HG03354 (cell line): Measurements from ENCODE around the gene ARHGEF28.

Experiments
- ATAC-seq: cut with Tn5 transposase; IDR thresholded peaks from one replicate; pipeline ENCODE4 v1.9.1; 2021; ENCODE audit warnings: mild to moderate bottlenecking; ENCODE audit not compliant: unreplicated experiment, poor library complexity, severe bottlenecking

Gene ARHGEF28

DNA sequence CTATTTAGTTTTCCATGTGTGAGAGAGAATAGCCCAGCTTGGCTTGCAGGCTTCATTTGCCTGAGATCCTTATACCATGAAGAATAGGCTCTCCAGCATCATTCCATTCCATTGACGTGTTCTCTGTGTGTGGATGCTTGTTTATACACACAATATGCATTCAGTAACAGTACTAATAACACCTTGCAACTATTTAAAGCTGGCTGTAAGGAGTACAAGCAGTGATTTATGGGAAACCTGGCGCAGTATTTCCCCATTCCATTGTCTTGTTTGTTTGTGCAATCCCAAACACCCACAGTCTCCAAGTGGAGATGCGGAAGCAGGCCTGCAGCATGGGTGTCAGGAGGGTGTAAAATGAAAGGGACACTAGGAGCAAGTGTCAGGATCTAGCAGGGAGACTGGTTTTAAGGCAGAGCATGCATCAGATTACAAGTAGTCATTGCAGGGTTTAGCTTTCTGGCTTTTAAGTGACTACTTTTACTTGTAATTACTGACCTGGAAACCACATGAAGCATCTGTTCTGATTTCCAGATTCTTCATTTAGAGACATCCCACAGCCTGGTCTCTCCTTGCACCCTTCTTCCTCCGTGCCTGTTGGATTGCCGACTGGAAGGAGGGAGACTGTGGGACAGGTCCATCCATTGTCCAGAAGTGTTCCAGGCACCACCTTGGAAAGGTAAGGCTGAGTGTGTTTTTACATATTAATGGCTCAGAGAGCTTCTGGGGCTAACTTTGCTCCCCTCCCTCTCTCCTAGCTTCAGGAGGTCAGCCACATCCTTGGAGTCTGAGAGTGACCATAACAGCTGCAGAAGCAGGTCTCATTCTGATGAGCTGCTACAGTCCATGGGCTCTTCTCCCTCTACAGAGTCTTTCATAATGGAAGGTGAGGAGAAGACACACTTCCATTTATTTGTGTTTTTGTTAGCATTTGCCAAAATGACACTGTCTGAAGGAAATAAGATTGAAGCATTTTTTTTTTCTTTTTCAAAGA is 241.6 kb downstream of the ARHGEF28 start:
- no peak for ATAC-seq

DNA sequence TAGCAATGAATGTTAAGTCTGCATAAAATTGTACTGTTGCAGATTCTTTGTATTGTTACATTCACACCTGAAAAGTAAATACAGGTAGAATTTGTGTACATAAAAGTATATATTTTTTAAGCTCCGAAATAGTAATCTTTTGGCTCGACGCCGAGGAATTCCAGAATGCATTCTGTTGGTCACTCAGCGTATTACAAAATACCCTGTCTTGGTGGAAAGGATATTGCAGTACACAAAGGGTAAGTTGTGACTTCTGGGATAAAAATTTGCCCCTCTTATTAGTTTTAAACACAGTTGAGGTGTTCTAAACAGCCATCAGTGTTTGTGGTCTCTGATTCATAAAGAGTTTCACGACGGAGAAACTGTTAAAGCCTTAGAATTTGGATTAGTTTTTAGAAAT is 257.6 kb downstream of the ARHGEF28 start:
- no peak for ATAC-seq

DNA sequence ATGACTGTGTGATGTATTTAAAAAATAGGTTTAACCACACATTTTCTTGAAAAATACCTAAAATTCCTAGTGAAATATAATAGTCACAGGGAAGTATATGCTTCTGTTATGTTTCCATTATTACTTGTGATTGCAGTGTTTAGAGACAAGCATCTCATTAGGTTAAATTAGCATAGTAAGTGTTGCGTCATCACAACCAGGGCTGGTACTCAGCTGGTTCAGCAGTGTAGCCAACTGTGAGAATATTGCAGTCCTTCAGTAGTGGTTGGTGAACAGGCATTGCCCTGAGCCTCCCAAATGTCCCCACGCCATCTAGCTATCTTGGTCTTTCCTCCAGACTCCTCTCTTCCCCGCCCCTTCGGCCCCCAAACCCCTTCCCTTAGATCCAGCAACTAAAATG is 261.7 kb downstream of the ARHGEF28 start:
- no peak for ATAC-seq

DNA sequence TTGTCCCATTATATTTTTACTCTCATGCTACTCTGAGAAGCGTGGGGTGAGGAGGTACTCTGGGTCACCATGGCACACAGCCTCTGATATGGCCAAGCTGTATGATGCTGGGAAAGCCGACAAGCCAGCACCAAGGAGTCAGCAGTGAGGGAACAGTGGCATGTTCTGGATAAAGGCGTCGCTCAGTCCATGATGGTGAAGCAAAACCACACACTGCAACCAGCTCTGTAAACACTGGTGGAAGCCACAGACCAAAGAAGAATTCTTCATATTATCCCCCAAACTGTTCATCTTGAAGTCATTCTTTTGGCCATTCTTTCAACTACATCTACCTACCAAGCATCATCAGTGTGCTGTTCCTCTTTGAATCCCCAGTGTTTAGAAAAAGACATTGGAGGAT is 264.6 kb downstream of the ARHGEF28 start:
- ATAC-seq = no peak

DNA sequence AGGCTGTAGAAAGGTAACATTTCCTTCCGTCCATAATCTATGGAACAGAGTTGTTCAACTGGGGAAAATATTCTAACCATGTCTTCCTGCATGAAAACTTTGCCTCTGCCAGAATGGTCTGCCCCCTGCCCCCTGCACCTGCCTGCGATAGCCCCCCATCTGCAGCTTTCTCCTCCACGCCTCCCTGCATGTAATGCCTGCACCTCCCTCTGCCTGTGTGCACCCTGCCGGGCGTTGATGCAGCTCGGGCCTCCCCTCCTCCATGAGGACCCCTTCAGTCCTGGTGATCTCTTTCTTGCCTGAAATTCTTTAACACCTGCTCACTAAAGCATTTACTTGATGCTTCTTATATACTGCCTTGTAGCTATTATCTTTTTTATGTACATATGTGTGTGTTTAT is 266.2 kb downstream of the ARHGEF28 start:
- no peak for ATAC-seq

DNA sequence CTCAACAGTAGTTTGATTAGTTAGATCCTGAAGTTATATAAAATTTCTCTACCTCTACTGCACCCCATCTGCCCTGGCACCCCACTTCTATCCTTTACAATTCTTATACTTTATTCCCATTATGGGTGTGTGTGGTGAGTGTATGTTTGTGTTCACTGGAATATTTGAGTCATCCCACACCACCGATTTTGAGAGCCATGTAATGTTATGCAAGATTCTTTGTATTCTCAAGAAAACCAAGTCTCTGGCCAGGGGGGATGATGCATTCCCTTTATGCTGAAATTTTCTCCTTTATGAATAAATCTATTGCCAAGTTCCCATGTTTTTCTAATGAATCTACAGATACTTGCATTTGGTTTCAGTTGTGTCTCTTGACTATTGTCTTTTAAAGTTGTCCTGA is 266.8 kb downstream of the ARHGEF28 start:
- ATAC-seq = no peak

DNA sequence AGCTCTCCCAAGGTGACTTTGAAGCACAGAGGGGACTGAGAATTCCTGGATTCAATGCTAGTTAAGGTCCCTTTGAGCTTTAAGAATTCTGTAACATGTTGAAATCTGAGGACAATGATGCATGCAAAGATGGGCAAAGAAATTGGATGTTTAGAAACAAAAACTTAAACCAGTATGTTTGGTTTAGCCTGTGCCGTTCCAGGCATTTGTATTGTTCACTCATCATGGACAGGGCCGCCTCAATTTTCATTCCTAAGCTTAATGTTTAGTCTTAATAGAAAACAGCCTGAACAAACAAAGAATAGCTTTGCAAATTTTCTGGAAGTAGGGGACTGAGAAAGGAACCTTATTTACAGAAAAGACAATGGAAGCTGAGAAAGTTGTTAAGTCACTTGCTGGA is 267.8 kb downstream of the ARHGEF28 start:
- ATAC-seq = no peak

DNA sequence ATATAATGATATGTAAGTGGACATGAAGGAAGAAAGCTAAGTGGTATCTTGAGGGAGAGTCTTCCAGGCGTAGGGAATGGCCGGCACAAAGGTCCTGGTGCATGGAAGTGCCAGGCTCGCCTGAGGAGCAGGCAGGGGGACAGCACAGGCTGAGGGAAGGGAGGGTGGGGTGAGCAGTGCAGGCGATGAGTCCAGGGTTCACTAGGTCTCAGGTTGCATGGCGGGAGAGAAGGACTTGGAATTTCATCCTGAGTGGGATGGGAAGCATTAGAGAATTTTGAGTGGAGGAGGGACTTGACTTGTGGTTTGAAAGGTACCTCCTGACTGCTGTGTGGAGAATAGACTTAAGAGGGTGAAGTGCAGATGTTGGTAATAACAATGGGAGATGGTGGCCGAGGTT is 268.9 kb downstream of the ARHGEF28 start:
- no peak for ATAC-seq

DNA sequence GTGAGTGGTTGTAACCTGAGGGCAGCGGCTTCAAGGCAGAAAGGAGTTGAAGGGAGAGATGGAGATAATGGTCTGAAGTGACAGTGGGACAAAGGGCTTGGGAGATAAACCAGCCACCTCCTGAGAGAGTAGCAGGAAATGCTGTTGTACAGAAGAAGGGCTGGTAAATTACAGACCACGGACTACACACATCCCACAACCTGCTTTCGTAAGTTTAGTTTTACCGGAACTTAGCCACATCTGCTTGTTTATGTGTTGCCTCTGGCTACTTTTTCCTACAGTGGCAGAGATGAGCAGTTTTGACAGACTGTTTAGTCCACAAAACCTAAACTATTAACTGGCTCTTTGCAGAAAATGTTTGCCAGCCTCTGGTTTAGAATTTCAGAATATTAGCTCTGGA is 269.5 kb downstream of the ARHGEF28 start:
- ATAC-seq = no peak

DNA sequence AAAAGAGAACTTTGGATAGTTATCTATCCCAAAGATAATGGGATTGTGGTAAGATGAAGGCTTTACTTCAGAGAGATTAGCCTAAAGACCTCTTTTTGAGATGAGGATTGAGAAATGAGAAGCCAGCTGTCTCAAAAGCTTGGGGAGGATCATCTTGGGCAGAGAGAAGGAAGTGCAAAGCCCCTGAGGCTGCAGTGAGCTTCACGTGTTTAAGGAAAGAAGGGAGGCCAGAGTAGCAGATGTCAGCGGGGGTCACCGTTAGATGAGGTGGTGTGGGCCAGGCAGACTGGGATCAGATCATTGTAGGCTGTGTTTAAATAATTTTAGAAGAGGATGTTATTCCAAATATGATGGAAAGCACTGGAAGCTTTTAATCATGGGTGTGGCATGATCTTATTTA is 270.1 kb downstream of the ARHGEF28 start:
- no peak for ATAC-seq

DNA sequence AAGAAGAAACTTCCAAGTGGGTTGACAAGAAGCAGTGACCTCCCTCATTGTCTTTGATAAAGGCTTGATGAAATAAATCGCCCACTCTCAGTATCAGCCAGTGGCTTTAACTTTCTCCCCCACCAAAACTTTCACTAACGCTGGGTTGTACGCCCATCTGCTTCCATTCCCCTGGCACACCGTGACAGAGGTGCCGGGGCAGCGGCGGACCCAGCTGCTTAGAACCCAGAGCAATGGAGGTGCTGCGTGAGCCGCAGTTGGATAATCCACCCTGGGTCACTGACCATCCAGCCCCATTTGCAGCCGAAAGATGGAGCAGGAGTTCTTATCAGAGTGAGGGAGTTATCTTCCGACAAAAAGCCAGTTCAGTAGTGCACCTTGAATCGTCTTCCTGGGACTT is 270.7 kb downstream of the ARHGEF28 start:
- no peak for ATAC-seq

DNA sequence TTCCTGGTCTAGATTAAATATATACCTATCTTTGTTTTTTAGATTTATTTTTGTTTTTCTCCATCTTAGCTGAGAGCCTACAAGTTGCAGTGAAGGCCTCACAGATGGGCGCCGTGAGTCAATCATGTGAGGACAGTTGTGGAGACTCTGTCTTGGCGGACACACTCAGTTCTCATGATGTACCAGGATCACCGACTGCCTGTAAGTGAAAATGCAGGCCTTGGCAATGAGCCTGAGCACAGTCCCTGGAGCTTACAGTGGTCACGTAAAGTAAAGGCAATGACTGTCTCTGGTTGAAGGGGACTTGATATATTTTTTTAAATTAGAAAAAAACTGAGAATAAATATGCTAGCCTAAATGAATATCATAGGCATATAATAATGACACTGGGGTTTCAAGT is 271.9 kb downstream of the ARHGEF28 start:
- ATAC-seq = no peak

DNA sequence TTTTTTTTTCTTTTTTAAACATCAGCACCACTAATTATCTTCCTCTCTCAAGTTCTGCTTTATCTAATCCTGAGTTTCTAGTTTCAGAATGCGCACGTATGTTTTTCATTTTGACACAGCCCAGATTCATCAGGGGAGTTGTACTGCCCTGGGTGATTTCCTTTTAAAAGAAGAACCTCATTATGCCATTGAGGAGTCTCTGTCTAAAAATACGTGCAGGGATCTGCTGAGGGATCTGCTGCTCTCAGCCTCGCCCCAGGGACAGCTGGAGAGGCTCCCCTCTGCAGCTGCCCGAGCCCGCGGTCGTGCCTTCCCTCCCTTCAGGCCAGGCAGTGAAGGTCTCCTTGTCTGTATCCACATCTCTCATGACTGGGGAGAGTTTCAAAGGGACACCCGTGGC is 273.1 kb downstream of the ARHGEF28 start:
- peak; percentile 83 for ATAC-seq

DNA sequence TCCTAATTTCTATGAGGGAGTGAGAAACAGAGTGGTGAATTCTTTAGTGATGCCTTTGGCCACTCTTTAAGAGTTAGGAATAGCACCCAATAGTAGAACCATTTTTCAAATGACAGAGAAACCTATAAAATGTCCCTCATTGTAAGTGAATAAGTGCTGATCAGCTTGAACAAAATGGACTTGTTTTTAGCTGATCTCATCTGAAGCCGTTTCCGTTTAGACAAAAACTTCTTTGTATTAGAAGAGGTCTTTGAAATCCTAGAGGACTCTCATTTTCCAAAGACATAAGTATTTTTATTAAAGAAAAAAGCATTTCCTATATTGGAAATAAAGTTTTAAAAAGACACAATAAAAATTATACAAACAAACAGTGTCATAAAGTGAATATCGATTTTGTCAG is 273.9 kb downstream of the ARHGEF28 start:
- no peak for ATAC-seq

DNA sequence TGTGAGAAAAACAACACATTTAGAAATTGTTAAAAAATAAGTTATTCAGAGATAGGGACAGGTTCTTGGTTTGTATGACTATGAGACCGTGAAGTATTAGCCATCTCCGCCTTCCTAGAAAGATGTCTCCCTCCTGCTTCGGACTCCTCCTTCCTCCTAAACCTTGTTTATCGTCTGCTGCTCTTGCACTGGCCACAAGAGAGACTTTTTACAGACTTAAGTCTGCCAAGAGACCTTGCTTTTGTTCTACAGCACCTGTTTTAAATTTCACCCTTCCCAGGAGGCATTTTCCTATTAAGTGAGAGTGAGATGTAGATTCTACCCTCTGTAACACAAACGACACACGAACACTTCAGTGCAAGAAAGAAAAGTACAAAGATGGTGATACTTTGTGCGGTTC is 274.6 kb downstream of the ARHGEF28 start:
- no peak for ATAC-seq

DNA sequence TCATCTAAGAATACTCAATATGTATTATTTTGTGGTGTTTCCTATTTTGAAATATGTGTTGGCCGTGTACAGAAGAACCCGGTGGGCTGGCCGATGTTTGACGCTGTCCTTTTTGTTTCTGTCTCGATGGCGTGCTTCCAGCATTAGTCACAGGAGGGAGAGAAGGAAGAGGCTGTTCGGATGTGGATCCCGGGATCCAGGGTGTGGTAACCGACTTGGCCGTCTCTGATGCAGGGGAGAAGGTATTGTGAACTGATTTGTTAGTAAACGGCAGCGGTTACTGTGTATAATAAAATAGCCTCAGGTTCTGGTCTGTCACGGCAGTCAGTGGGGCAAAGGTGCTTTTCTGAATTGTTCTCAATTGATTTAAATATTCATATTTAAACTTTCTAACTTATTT is 275.0 kb downstream of the ARHGEF28 start:
- ATAC-seq = no peak

DNA sequence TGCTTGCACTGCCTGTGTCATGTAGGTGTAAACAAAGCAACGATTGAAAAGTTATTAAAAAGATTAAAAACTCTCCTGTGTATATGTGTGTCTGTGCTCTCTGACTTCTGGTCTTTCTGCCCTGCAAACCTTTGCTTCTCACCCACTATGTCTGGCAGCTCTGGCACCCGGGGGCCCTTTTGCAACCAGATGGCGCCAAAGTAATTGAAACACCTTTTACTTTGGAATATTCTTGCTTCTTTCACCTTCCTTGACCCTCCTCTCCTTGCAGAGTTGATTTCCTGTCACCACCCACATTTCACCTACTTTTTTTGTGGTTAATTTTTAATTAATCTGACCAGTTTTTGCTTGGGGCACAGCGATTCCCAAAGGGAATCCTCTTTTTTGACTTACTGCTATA is 275.5 kb downstream of the ARHGEF28 start:
- ATAC-seq = no peak

DNA sequence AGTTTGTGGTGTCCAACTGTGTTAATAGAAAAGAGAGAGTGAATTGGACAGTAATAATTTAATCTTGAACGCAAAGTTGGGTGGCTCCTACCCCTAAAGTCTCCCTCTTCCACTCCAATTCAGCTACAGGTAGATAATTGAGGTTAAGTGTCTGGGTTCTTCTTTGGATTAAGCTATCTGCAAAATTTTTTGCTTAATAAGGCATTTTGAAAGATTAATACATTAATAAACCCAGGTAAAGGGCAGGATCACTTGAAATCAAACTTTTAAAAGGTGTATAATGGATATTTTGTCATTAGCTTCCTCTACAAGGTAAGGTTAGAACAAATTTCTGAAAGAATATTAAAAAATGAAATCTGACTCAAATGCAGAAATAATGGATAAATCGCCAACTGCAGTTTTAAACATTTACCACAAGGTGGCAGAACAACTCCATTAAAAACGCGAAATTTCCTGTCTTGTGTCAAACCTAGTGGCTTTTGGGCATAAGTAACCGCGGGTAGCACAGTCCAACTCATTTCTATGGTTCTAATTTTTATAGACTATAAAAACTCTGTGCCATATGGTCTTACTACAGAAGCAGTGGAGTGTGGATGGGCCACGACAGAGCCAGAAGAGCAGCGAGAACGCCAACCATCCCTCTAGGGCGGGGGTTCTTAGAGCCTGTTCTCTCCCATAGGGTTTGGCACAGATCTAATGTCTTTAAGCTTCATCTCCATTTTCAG is 276.5 kb downstream of the ARHGEF28 start:
- ATAC-seq = no peak

DNA sequence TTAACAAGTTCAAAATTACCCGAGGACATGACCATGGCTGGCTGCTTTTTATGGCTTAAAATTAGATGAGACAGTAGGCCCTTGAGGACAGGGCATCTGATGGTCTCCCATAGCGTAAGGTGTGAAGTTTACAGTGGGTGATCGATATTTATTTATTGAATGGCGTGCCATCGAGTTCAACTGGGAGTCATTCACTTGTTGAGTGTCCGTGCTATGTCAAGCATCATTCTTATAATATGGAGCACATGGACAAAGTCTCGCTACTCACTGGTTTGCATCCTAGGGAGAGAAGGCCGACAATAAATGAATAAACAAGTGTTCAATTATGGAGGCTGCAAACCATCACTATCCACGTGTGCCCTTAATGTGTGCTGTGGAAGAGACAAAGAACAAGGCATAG is 277.2 kb downstream of the ARHGEF28 start:
- no peak for ATAC-seq

DNA sequence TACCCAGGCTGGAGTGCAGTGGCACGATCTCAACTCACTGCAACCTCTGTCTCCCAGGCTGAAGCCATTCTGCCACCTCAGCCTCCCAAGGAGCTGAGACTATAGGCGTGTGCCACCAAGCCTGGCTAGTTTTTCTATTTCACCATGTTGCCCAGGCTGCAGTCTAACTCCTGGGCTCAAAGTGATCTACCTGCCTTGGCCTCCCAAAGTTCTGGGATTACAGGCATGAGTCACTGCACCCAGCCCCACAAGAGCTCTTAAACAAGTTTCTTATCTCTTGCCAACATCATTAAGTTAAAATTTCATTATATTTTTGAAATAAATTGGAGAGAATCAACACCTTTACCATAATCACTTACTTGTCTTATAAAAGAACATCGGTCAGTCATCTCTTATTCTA is 280.3 kb downstream of the ARHGEF28 start:
- ATAC-seq = no peak

DNA sequence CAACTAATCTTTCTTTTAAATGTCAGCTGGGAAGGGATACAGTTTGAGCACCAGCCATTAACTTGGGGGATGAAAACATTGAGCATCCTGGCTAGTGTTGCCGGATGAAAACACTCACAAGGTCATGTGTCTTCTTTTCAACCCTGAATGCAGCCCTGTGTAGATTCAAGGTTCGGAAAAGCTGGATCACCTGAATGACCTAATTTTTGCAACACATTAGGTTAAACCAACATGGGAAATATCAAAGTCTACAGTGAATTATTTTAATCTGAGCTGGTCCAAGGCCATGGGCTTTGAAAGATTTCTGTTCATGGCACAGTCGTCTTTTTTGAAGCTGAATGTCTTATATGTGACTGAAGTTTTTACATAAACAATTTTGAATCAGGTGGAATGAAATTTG is 281.2 kb downstream of the ARHGEF28 start:
- no peak for ATAC-seq
